Kidney epithelial cell (primary cell): Measurements from ENCODE around the gene ZFC3H1. TPM values are rescaled to one million over a fixed set of nuclear protein-coding genes. Genes with fewer than 3 reads are reported as not detected.
"Not testable (repeated sequence)": the region's sequence is repeated elsewhere in the genome, so short reads cannot be mapped to it uniquely, and the experiment has no call there.

Experiments used
- DNase-seq: peaks from one replicate; pipeline ENCODE4 v3.0.0-alpha.2; 2010; ENCODE audit warnings: low read depth
- H3K27me3 ChIP-seq: 2 replicates; pipeline ENCODE4 v1.6.0; 2011; ENCODE audit warnings: low read length; ENCODE audit not compliant: control insufficient read depth, insufficient read depth
- H3K36me3 ChIP-seq: 2 replicates; pipeline ENCODE4 v1.5.1; 2011; ENCODE audit warnings: low read length; ENCODE audit not compliant: control insufficient read depth, insufficient read depth
- H3K4me3 ChIP-seq: 2 replicates; pipeline ENCODE4 v1.5.1; 2011; ENCODE audit warnings: low read depth, mild to moderate bottlenecking, control low read depth, low read length
- total RNA-seq: library from RNA; depleted of rRNA; stranded (reverse); fragments of >200 nt; gene quantifications from 2 replicates; pipeline ENCODE4 v1.2.3, GENCODE V29; 2015
- TF ChIP-seq, protein P1 (sequence below): IDR thresholded peaks from 2 replicates; pipeline ENCODE4 v1.5.1; 2011; ENCODE audit warnings: mild to moderate bottlenecking, moderate library complexity, low read length, control low read depth, inconsistent platforms; ENCODE audit not compliant: insufficient read depth, poor library complexity, severe bottlenecking

ZFC3H1 gene
- total RNA-seq, 1 donor from 2014 or later: 25.2 TPM

DNA sequence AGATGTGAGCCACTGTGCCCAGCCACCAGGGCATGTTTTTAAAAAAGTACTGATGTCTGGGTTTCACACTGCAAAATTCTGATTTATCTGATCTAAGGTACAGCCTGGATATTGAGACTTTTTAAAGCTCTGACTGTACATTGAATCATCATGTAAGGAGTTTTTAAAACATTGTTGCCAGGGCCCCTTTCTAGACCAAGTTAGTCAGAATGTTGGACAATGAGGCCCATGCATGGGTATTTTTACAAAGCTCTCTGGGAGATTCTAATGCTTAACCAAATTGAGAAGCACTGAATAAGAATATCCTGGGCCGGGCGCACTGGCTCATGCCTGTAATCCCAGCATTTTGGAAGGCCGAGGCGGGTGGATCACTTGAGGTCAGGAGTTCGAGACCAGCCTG is 38.9 kb upstream of the ZFC3H1 start:
- no peaks in the 10 kb centered on the region for H3K27me3 ChIP-seq
- TF ChIP-seq, protein P1, sequence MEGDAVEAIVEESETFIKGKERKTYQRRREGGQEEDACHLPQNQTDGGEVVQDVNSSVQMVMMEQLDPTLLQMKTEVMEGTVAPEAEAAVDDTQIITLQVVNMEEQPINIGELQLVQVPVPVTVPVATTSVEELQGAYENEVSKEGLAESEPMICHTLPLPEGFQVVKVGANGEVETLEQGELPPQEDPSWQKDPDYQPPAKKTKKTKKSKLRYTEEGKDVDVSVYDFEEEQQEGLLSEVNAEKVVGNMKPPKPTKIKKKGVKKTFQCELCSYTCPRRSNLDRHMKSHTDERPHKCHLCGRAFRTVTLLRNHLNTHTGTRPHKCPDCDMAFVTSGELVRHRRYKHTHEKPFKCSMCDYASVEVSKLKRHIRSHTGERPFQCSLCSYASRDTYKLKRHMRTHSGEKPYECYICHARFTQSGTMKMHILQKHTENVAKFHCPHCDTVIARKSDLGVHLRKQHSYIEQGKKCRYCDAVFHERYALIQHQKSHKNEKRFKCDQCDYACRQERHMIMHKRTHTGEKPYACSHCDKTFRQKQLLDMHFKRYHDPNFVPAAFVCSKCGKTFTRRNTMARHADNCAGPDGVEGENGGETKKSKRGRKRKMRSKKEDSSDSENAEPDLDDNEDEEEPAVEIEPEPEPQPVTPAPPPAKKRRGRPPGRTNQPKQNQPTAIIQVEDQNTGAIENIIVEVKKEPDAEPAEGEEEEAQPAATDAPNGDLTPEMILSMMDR: no peak
- no peak overlapping the region for H3K4me3 ChIP-seq
- no peak for DNase-seq
- peaks cover 1% of the 10 kb centered on the region for H3K36me3 ChIP-seq

DNA sequence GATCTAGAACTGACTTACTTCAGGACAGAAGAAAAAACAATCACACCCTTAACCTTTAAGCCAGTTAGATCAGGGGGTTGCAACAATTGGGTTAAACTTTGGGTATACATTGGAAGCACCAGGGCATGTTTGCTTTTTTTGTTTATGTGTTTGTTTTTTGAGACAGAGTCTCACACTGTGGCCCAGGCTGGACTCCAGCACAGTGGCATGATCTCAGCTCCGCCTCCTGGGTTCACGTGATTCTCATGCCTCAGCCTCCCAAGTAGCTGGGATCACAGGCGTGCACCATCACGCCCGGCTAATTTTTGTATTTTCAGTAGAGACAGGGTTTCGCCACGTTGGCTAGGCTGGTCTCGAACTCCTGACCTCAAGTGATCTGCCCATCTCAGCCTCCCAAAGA is 38.5 kb upstream of the ZFC3H1 start:
- H3K27me3 ChIP-seq, H3K36me3 ChIP-seq, H3K4me3 ChIP-seq, DNase-seq: not testable (repeated sequence)

DNA sequence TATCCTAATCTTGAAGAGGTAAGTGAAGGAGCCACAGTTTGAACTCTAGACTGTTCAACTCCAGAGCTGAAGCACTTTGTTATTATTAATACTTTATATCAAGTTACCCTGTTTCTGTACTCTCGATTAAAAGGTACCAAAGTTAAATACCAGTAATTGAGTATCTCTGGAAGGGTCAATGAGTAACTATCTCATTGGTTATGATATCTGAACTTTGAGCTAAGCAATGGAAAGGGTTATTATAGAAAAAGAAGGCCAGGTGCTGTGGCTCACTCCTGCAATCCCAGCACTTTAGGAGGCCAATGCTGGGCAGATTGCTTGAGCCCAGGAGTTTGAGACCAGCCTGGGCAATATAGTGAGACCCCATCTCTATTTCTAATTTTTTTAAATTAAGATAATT is 32.1 kb upstream of the ZFC3H1 start:
- Histone ChIP-seq H3K27me3 (no peaks in the 10 kb centered on the region), H3K4me3 (no peak overlapping the region), H3K36me3 (peaks cover 1% of the 10 kb centered on the region)
- TF ChIP-seq, protein P1: no peak
- DNase-seq: no peak

DNA sequence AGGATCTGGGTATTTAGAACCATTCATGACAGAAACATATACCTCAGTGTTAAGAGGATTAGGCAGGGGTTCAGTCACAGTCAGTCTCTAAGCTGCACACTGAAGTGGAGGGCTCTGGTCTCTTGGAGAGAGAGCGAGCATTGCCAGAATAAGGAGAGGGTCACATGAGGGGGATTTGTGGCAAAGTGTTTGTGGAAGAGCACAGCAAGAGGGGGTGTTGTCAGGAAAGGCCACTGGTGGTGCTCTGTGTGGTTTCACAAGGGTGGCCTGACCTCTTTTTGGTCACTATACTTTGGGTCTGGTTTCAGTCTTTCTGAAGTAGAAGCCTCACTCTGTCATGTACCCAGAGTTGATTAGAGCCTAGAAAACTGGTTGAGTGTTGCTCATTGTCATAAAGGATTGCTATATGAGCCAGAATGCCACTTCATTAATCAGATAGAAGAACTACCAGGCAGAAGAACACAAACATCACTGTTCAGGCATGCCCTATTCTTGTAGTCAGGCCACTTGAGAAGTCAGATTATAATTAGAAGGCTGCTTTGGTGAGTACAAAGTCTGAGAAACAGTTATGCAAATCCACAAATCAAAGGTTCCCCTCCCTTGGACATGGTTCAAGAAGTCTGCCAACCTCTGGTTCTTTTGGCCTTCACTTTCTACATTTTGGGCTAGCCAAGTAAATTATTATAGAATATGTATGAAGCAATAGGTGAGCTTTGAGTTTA is 30.6 kb upstream of the ZFC3H1 start:
- Histone ChIP-seq H3K4me3 (no peak overlapping the region), H3K27me3 (no peaks in the 10 kb centered on the region), H3K36me3 (peaks cover 1% of the 10 kb centered on the region)
- DNase-seq: no peak
- TF ChIP-seq, protein P1: no peak

DNA sequence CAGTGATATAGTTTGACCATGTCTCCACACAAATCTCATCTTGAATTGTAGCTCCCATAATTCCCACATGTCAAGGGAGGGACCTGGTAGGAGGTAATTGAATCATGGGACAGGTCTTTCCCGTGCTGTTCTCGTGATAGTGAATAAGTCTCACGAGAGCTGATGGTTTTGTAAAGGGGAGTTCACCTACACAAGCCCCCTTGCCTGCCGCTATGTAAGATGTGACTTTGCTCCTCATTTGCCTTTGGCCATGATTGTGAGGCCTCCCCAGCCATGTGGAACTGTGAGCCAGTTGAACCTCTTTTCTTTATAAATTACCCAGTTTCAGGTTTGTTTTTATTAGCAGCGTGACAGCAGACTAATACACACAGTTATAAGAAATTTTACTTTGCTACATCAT is 30.0 kb upstream of the ZFC3H1 start:
- not testable (repeated sequence) for DNase-seq, H3K36me3 ChIP-seq, H3K4me3 ChIP-seq, H3K27me3 ChIP-seq

DNA sequence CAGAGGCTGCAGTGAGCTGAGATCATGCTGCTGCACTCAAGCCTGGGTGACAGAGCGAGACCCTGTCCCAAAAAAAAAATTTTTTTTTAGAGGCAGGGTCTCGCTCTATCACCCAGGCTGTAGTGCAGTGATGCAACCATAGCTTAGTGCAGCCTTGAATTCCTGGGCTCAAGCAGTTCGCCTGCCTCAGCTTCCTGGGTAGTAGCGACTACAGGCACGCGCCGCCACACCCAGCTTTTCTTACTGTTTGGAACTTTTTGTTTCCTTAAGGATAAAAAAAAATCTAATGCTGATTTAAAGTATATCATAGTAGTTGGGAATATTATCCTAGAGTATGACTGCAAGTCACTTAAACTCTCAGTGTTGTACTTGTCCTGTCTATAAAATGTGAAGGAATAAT is 29.5 kb upstream of the ZFC3H1 start:
- TF ChIP-seq, protein P1: no peak

DNA sequence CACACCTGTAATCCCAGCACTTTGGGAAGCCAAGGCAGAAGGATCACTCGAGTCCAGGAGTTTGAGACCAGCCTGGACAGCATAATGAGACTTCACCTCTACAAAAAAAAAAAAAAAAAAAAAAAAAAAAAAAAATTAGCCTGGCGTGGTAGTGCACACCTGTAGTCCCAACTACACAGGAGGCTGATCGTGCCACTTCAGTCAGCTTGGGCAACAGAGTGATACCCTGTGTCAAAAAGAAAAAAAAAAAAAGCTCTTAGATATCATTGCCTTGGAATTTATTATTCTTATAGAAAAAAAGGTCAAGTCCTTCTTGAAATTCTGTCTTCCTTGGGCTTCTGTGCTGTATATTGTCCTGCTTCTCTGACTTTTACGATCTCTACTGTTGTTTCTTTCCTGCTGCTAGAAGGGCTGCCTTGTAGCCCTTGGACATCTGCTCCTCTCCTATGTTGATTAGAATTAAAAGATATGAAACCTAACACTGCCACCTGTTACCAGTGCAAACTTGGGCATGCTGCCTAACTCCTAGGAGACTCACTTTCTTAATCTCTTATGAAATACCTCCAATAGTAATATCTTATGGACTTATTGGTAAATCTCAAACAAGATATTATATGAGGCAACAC is 28.0 kb upstream of the ZFC3H1 start:
- Histone ChIP-seq H3K4me3 (no peak overlapping the region), H3K27me3 (no peaks in the 10 kb centered on the region), H3K36me3 (no peaks in the 10 kb centered on the region)
- no peak for DNase-seq
- TF ChIP-seq, protein P1: no peak

More for the DNA sequence above, 29.5 kb upstream of the ZFC3H1 start:
- H3K36me3 ChIP-seq: no peaks in the 10 kb centered on the region
- H3K27me3 ChIP-seq: no peaks in the 10 kb centered on the region
- no peak for DNase-seq
- no peak overlapping the region for H3K4me3 ChIP-seq
